NT2/D1 (cell line): ENCODE results near the gene VWA3A.

Source experiments
- YY1 ChIP-seq: IDR thresholded peaks from 2 replicates; pipeline ENCODE4 v1.6.1; 2011; ENCODE audit not compliant: insufficient read length, insufficient read depth
- ZNF274 ChIP-seq: IDR thresholded peaks from 2 replicates; pipeline ENCODE4 v1.6.1; 2011; ENCODE audit warnings: mild to moderate bottlenecking, low read depth, low read length

DNA sequence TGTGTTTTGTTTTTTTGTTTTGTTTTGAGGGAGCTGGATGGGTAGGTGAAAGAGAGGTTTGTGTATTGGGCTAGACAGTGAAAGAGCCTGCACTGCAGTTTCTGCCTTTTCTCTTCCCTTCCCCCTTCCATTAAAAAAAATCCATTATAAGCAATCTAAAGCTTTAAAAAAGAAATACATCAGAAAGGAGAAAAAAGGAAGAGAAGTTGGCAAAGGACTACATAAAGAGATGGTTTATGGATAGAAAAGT is 103.0 kb downstream of the VWA3A start:
- TF ChIP-seq YY1 (no peak), ZNF274 (no peak)
